ENCODE data around the gene SERBP1. TPM values are rescaled to one million over a fixed set of nuclear protein-coding genes. Genes with fewer than 3 reads are reported as not detected.
A peak's percentile ranks its signal among the peaks of the same experiment; 100 is the strongest.
"Not testable (repeated sequence)": the region's sequence is repeated elsewhere in the genome, so short reads cannot be mapped to it uniquely, and the experiment has no call there.

The SERBP1 gene
- total RNA-seq, 1 donor from 2014 or later: 188 TPM

GRCh38 chr1:67440339-67440738 is 10.1 kb upstream of the SERBP1 start:
- DNase-seq: no peak

- no peak for DNase-seq
Measured at GRCh38 chr1:67439277-67440029, 9.3 kb upstream of the SERBP1 start.

- DNase-seq: no peak
Measured at GRCh38 chr1:67437961-67438360, 7.8 kb upstream of the SERBP1 start.

GRCh38 chr1:67436511-67437055 is 6.4 kb upstream of the SERBP1 start:
- DNase-seq: no peak

GRCh38 chr1:67434491-67434890 is 4.3 kb upstream of the SERBP1 start:
- no peak for DNase-seq

- DNase-seq: no peak
Measured at GRCh38 chr1:67433837-67434236, 3.6 kb upstream of the SERBP1 start.

- no peak for DNase-seq
Measured at GRCh38 chr1:67432745-67433144, 2.5 kb upstream of the SERBP1 start.

- no peak for DNase-seq
Measured at GRCh38 chr1:67431869-67432578, 1.8 kb upstream of the SERBP1 start.

GRCh38 chr1:67431156-67431765 is 1.1 kb upstream of the SERBP1 start:
- no peak for DNase-seq

GRCh38 chr1:67429528-67430357 is 459 bp downstream of the SERBP1 start:
- DNase-seq: peak; percentile 14

- no peak for DNase-seq
Measured at GRCh38 chr1:67429011-67429527, 1.1 kb downstream of the SERBP1 start.

GRCh38 chr1:67427947-67428346 is 2.3 kb downstream of the SERBP1 start:
- no peak for DNase-seq

GRCh38 chr1:67427465-67427864 is 2.7 kb downstream of the SERBP1 start:
- no peak for DNase-seq

GRCh38 chr1:67420835-67421492 is 9.2 kb downstream of the SERBP1 start:
- DNase-seq: no peak

- no peak for DNase-seq
Measured at GRCh38 chr1:67418839-67419586, 11.2 kb downstream of the SERBP1 start.

GRCh38 chr1:67417733-67418132 is 12.5 kb downstream of the SERBP1 start:
- DNase-seq: not testable (repeated sequence)

- no peak for DNase-seq
Measured at GRCh38 chr1:67415041-67415440, 15.2 kb downstream of the SERBP1 start.

GRCh38 chr1:67414574-67414973 is 15.6 kb downstream of the SERBP1 start:
- DNase-seq: no peak

GRCh38 chr1:67413101-67413500 is 17.1 kb downstream of the SERBP1 start:
- DNase-seq: not testable (repeated sequence)

GRCh38 chr1:67408148-67408547 is 22.1 kb downstream of the SERBP1 start:
- no peak for DNase-seq

GRCh38 chr1:67407498-67407897 is 22.7 kb downstream of the SERBP1 start:
- no peak for DNase-seq

Measured in occipital lobe (tissue), 2 donors.